Lung (tissue), 12 donors: ENCODE measurements around the gene FBXO7. TPM values are rescaled to one million over a fixed set of nuclear protein-coding genes. Genes with fewer than 3 reads are reported as not detected.
A peak's percentile ranks its signal among the peaks of the same experiment; 100 is the strongest.

Experiments
- ATAC-seq: fragments of 200-7000 bp; cut with Tn5 transposase; one replicate; pipeline ENCODE4 v1.9.1; 2020; ENCODE audit warnings: moderate number of reproducible peaks; ENCODE audit not compliant: insufficient read depth, low FRiP score
- DNase-seq, 3 donors: peaks; one replicate each; pipeline ENCODE4 v3.0.0-alpha.2; 2013 to 2017
- H3K27ac ChIP-seq, 2 donors: one replicate each; pipeline ENCODE4 v1.5.1; 2013; ENCODE audit warnings: mild to moderate bottlenecking in 2 of 2, moderate library complexity in 2 of 2, control low read depth in 1 of 2, inconsistent platforms in 1 of 2, low read depth in 1 of 2, low read length in 1 of 2
- H3K27me3 ChIP-seq, 3 donors: one replicate each; pipeline ENCODE4 v1.5.1; 2013; ENCODE audit warnings: low read length in 2 of 3; ENCODE audit not compliant: control insufficient read depth in 3 of 3, insufficient read depth in 3 of 3
- H3K36me3 ChIP-seq, 4 donors: one replicate each; pipeline ENCODE4 v1.5.1; 2013; ENCODE audit warnings: low read length in 4 of 4, mild to moderate bottlenecking in 1 of 4, moderate library complexity in 1 of 4; ENCODE audit not compliant: control insufficient read depth in 4 of 4, insufficient read depth in 4 of 4
- H3K4me1 ChIP-seq, 5 donors: one replicate each; pipeline ENCODE4 v1.5.1; 2013; ENCODE audit warnings: low read length in 5 of 5, mild to moderate bottlenecking in 2 of 5, moderate library complexity in 1 of 5; ENCODE audit not compliant: control insufficient read depth in 5 of 5, insufficient read depth in 5 of 5
- H3K4me3 ChIP-seq: one replicate; pipeline ENCODE4 v1.5.1; 2013; ENCODE audit warnings: mild to moderate bottlenecking, control low read depth, moderate library complexity
- H3K9ac ChIP-seq, 2 donors: one replicate each; pipeline ENCODE4 v1.5.1; 2013; ENCODE audit warnings: low read length in 2 of 2, control low read depth in 1 of 2; ENCODE audit not compliant: insufficient read depth in 1 of 2
- H3K9me3 ChIP-seq, 4 donors: one replicate each; pipeline ENCODE4 v1.5.1; 2013; ENCODE audit warnings: low read length in 3 of 4, mild to moderate bottlenecking in 1 of 4, moderate library complexity in 1 of 4; ENCODE audit not compliant: control insufficient read depth in 4 of 4, insufficient read depth in 3 of 4
- WGBS, 2 donors: extraction: QIAGEN DNeasy Blood & Tissue Kit; methylation state at CpG; one replicate each; pipeline ENCODE4 v1.1.7; 2013; 5-methylcytosine and 5-hydroxymethylcytosine counted together
- polyA plus RNA-seq, 2 donors: library from polyadenylated mRNA; stranded (reverse); fragments of 200-250 nt; gene quantifications; one replicate each; pipeline ENCODE4 v1.2.1, GENCODE V29; 2013
- total RNA-seq, 2 donors: library from RNA; depleted of rRNA in 1 of 2; stranded (reverse); fragments of >200 nt in 1 of 2; gene quantifications; one replicate each; pipeline ENCODE4 v1.2.1, GENCODE V29; 2014 to 2021
- TF ChIP-seq, protein P1 (sequence below): IDR thresholded peaks from 2 replicates; pipeline ENCODE4 v1.5.1; 2012; ENCODE audit warnings: mild to moderate bottlenecking; ENCODE audit errors: control extremely low read depth, extremely low read depth
- donor health status: control.
- donor health status: control.
- donor health status: Bipolar disorder and iron deficiency.
- donor health status: healthy.
- donor health status: DM: yes; HTN: yes; CAD: no.

Gene FBXO7
- total and polyA plus RNA-seq, 4 donors, result 48.8 to 117 (median 72.1) TPM

- WGBS, 2 donors, result 47 to 60% methylated on average over 4 of the region's 4 CpGs
- Histone ChIP-seq H3K36me3 (no peaks in the 10 kb centered on the region), H3K4me1 (peaks cover 4 to 33% (median 15%) of the 10 kb centered on the region in 5 donors), H3K4me3 (no peak overlapping the region), H3K27me3 (no peaks in the 10 kb centered on the region), H3K9ac (no peak overlapping the region), H3K9me3 (no peaks in the 10 kb centered on the region), H3K27ac (peak overlapping the region in 1 of 2 donors; percentile 79)
- ATAC-seq (no peak), DNase-seq (peak; percentile 89 to 98 (median 96))
- TF ChIP-seq, protein P1, sequence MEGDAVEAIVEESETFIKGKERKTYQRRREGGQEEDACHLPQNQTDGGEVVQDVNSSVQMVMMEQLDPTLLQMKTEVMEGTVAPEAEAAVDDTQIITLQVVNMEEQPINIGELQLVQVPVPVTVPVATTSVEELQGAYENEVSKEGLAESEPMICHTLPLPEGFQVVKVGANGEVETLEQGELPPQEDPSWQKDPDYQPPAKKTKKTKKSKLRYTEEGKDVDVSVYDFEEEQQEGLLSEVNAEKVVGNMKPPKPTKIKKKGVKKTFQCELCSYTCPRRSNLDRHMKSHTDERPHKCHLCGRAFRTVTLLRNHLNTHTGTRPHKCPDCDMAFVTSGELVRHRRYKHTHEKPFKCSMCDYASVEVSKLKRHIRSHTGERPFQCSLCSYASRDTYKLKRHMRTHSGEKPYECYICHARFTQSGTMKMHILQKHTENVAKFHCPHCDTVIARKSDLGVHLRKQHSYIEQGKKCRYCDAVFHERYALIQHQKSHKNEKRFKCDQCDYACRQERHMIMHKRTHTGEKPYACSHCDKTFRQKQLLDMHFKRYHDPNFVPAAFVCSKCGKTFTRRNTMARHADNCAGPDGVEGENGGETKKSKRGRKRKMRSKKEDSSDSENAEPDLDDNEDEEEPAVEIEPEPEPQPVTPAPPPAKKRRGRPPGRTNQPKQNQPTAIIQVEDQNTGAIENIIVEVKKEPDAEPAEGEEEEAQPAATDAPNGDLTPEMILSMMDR, result no peak
These were observed 71.9 kb downstream of the FBXO7 start for GRCh38 chr22:32546496-32546895.

DNA sequence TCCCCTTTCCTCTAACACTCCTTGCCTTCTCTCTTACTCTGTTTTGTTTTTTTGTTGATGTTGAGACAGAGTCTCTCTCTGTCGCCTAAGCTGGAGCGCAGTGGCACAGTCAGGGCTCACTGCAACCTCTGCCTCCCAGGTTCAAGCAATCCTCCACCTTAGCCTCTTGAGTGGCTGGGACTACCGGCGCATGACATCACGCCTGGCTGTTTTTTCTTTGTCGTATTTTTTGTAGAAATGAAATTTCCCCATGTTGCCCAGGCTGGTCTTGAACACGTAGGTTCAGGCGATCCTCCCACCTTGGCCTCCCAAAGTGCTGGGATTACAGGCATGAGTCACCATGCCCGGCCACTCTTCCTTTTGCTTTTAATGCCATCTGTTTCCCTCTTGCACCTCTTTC lies 72.3 kb downstream of the FBXO7 start:
- H3K4me1 ChIP-seq, result peaks cover 4 to 31% (median 12%) of the 10 kb centered on the region in 5 donors

GRCh38 chr22:32548039-32548438 lies 73.4 kb downstream of the FBXO7 start:
- Histone ChIP-seq H3K27ac (no peak overlapping the region), H3K36me3 (no peaks in the 10 kb centered on the region), H3K27me3 (no peaks in the 10 kb centered on the region), H3K4me3 (no peak overlapping the region), H3K9me3 (no peaks in the 10 kb centered on the region), H3K4me1 (peaks cover 0 to 20% (median 5%) of the 10 kb centered on the region in 5 donors), H3K9ac (no peak overlapping the region)
- TF ChIP-seq, protein P1, result no peak
- 86 to 88% methylated on average over 7 of the region's 7 CpGs for WGBS, 2 donors
- no peak for DNase-seq
- ATAC-seq, result no peak

More for the DNA sequence above, 72.3 kb downstream of the FBXO7 start:
- WGBS, 2 donors, result 71 to 77% methylated on average over 9 of the region's 9 CpGs
- no peak for DNase-seq
- peak overlapping the region in 1 of 2 donors; percentile 63 for H3K27ac ChIP-seq
- no peak overlapping the region for H3K4me3 ChIP-seq
- no peak for ATAC-seq
- no peaks in the 10 kb centered on the region for H3K27me3 ChIP-seq
- H3K9ac ChIP-seq, result no peak overlapping the region
- H3K36me3 ChIP-seq, result no peaks in the 10 kb centered on the region
- TF ChIP-seq, protein P1, result no peak
- H3K9me3 ChIP-seq, result no peaks in the 10 kb centered on the region

Other genes starting within 250 kb of the FBXO7 start
- gene SLC5A4, start 219.5 kb upstream of the FBXO7 start, total RNA-seq, result 1 to 10 TPM; 1.5 to 1.9 TPM
- under 1 TPM; 0.30 to 0.39 TPM for gene SLC5A4, start 219.5 kb upstream of the FBXO7 start, polyA plus RNA-seq
- gene RFPL3, start 116.9 kb upstream of the FBXO7 start, total RNA-seq, result not detected
- gene RFPL3, start 116.9 kb upstream of the FBXO7 start, polyA plus RNA-seq, result not detected
- 10 to 100 TPM; 62.2 to 65.3 TPM for gene RTCB, start 62.6 kb upstream of the FBXO7 start, total RNA-seq
- gene RTCB, start 62.6 kb upstream of the FBXO7 start, polyA plus RNA-seq, result 10 to 100 TPM; 20.5 to 70.6 TPM
- gene BPIFC, start 10.4 kb upstream of the FBXO7 start, total RNA-seq, result not detected
- gene BPIFC, start 10.4 kb upstream of the FBXO7 start, polyA plus RNA-seq, result not detected